ENCODE measurements around the gene AJM1.

Gene AJM1

GRCh38 chr9:136875155-136875554 is 32.9 kb downstream of the AJM1 start:
- no peak overlapping the region for H4K8ac ChIP-seq (ENCODE audit: low read length)
- no peak overlapping the region for H3K23ac ChIP-seq (ENCODE audit: low read length in 2 of 2)
- H2BK120ac ChIP-seq (ENCODE audit: low read depth, low read length) = no peak overlapping the region
- H3K4me3 ChIP-seq (ENCODE audit: insufficient read depth in 1 of 2, low read depth in 1 of 2, low read length in 2 of 2) = no peak overlapping the region
- H3K27me3 ChIP-seq (ENCODE audit: control insufficient read depth in 1 of 2, insufficient read depth in 1 of 2, low read length in 2 of 2) = peaks cover 0 to 4% of the 10 kb centered on the region in 2 experiments
- no peak overlapping the region for H2AK5ac ChIP-seq (ENCODE audit: low read length, severe bottlenecking)
- H2BK5ac ChIP-seq (ENCODE audit: low read depth, low read length, poor library complexity, severe bottlenecking) = no peak overlapping the region
- H3K4me1 ChIP-seq (ENCODE audit: control insufficient read depth, insufficient read depth, low read depth, low read length) = no peaks in the 10 kb centered on the region
- no peak overlapping the region for H3K4me2 ChIP-seq (ENCODE audit: low read length, poor library complexity, severe bottlenecking)
- H3K18ac ChIP-seq (ENCODE audit: low read depth in 1 of 2, low read length in 2 of 2) = no peak overlapping the region
- no peak overlapping the region for H3K27ac ChIP-seq (ENCODE audit: low read length, poor library complexity, severe bottlenecking)
- no peak overlapping the region for H2AFZ ChIP-seq (ENCODE audit: low read depth, low read length)
- H3K36me3 ChIP-seq (ENCODE audit: control insufficient read depth in 1 of 2, insufficient read depth in 2 of 2, low read depth in 1 of 2, low read length in 2 of 2) = no peaks in the 10 kb centered on the region
- H3K79me1 ChIP-seq (replicated peaks; ENCODE audit: low read length, poor library complexity, severe bottlenecking) = no peaks in the 10 kb centered on the region
- H4K91ac ChIP-seq (ENCODE audit: low read length) = no peak overlapping the region
- WGBS = 96% methylated on average over 6 of the region's 6 CpGs
- H3K9me3 ChIP-seq (ENCODE audit: control insufficient read depth, low read length) = no peaks in the 10 kb centered on the region
- DNase-seq = no peak
- no peak overlapping the region for H2BK12ac ChIP-seq (ENCODE audit: low read length in 2 of 2)
- H3K9ac ChIP-seq (ENCODE audit: low read length) = no peak overlapping the region
- H3K14ac ChIP-seq (ENCODE audit: low read length in 2 of 2) = no peak overlapping the region
- no peak overlapping the region for H2BK15ac ChIP-seq (ENCODE audit: low read depth, poor library complexity, severe bottlenecking)
- no peak overlapping the region for H3K4ac ChIP-seq (ENCODE audit: low read depth in 1 of 2, low read length in 2 of 2)

GRCh38 chr9:136876476-136876875 is 34.2 kb downstream of the AJM1 start:
- Histone ChIP-seq H2BK120ac (ENCODE audit: low read depth, low read length) (no peak overlapping the region), H4K8ac (ENCODE audit: low read length) (no peak overlapping the region), H3K23ac (ENCODE audit: low read length in 2 of 2) (no peak overlapping the region), H3K79me1 (replicated peaks; ENCODE audit: low read length, poor library complexity, severe bottlenecking) (no peaks in the 10 kb centered on the region), H3K27me3 (ENCODE audit: control insufficient read depth in 1 of 2, insufficient read depth in 1 of 2, low read length in 2 of 2) (peaks cover 0 to 4% of the 10 kb centered on the region in 2 experiments), H3K4me1 (ENCODE audit: control insufficient read depth, insufficient read depth, low read depth, low read length) (peaks cover 2% of the 10 kb centered on the region), H2BK12ac (ENCODE audit: low read length in 2 of 2) (no peak overlapping the region), H3K27ac (ENCODE audit: low read length, poor library complexity, severe bottlenecking) (no peak overlapping the region), H3K36me3 (ENCODE audit: control insufficient read depth in 1 of 2, insufficient read depth in 2 of 2, low read depth in 1 of 2, low read length in 2 of 2) (no peaks in the 10 kb centered on the region), H3K9me3 (ENCODE audit: control insufficient read depth, low read length) (no peaks in the 10 kb centered on the region), H3K4me3 (ENCODE audit: insufficient read depth in 1 of 2, low read depth in 1 of 2, low read length in 2 of 2) (no peak overlapping the region), H2BK15ac (ENCODE audit: low read depth, poor library complexity, severe bottlenecking) (no peak overlapping the region), H3K14ac (ENCODE audit: low read length in 2 of 2) (no peak overlapping the region), H3K18ac (ENCODE audit: low read depth in 1 of 2, low read length in 2 of 2) (no peak overlapping the region), H2AK5ac (ENCODE audit: low read length, severe bottlenecking) (no peak overlapping the region), H3K4ac (ENCODE audit: low read depth in 1 of 2, low read length in 2 of 2) (no peak overlapping the region), H4K91ac (ENCODE audit: low read length) (no peak overlapping the region), H2BK5ac (ENCODE audit: low read depth, low read length, poor library complexity, severe bottlenecking) (no peak overlapping the region), H2AFZ (ENCODE audit: low read depth, low read length) (no peak overlapping the region), H3K9ac (ENCODE audit: low read length) (no peak overlapping the region), H3K4me2 (ENCODE audit: low read length, poor library complexity, severe bottlenecking) (no peak overlapping the region)
- no peak for DNase-seq
- WGBS = 89% methylated on average over 5 of the region's 5 CpGs

GRCh38 chr9:136880651-136881050 is 38.4 kb downstream of the AJM1 start:
- H2BK12ac ChIP-seq (ENCODE audit: low read length in 2 of 2) = peak overlapping the region in 1 of 2 experiments; percentile 59
- H3K4me2 ChIP-seq (ENCODE audit: low read length, poor library complexity, severe bottlenecking) = no peak overlapping the region
- no peak overlapping the region for H3K9ac ChIP-seq (ENCODE audit: low read length)
- no peak overlapping the region for H3K27ac ChIP-seq (ENCODE audit: low read length, poor library complexity, severe bottlenecking)
- no peak overlapping the region for H2BK5ac ChIP-seq (ENCODE audit: low read depth, low read length, poor library complexity, severe bottlenecking)
- WGBS = 87% methylated on average over 11 of the region's 11 CpGs
- H3K36me3 ChIP-seq (ENCODE audit: control insufficient read depth in 1 of 2, insufficient read depth in 2 of 2, low read depth in 1 of 2, low read length in 2 of 2) = no peaks in the 10 kb centered on the region
- H3K4ac ChIP-seq (ENCODE audit: low read depth in 1 of 2, low read length in 2 of 2) = no peak overlapping the region
- peaks cover 26% of the 10 kb centered on the region for H3K4me1 ChIP-seq (ENCODE audit: control insufficient read depth, insufficient read depth, low read depth, low read length)
- H2AK5ac ChIP-seq (ENCODE audit: low read length, severe bottlenecking) = no peak overlapping the region
- no peak overlapping the region for H3K23ac ChIP-seq (ENCODE audit: low read length in 2 of 2)
- no peak overlapping the region for H2BK120ac ChIP-seq (ENCODE audit: low read depth, low read length)
- no peak overlapping the region for H3K14ac ChIP-seq (ENCODE audit: low read length in 2 of 2)
- no peak overlapping the region for H2AFZ ChIP-seq (ENCODE audit: low read depth, low read length)
- H2BK15ac ChIP-seq (ENCODE audit: low read depth, poor library complexity, severe bottlenecking) = no peak overlapping the region
- H3K18ac ChIP-seq (ENCODE audit: low read depth in 1 of 2, low read length in 2 of 2) = no peak overlapping the region
- H3K27me3 ChIP-seq (ENCODE audit: control insufficient read depth in 1 of 2, insufficient read depth in 1 of 2, low read length in 2 of 2) = peaks cover 0 to 4% of the 10 kb centered on the region in 2 experiments
- no peak overlapping the region for H3K4me3 ChIP-seq (ENCODE audit: insufficient read depth in 1 of 2, low read depth in 1 of 2, low read length in 2 of 2)
- DNase-seq = no peak
- H4K8ac ChIP-seq (ENCODE audit: low read length) = no peak overlapping the region
- peak overlapping the region; percentile 8 for H4K91ac ChIP-seq (ENCODE audit: low read length)
- no peaks in the 10 kb centered on the region for H3K9me3 ChIP-seq (ENCODE audit: control insufficient read depth, low read length)
- H3K79me1 ChIP-seq (replicated peaks; ENCODE audit: low read length, poor library complexity, severe bottlenecking) = peaks cover under 1% of the 10 kb centered on the region

GRCh38 chr9:136881691-136882108 is 39.4 kb downstream of the AJM1 start:
- Histone ChIP-seq H3K27me3 (ENCODE audit: control insufficient read depth in 1 of 2, insufficient read depth in 1 of 2, low read length in 2 of 2) (peaks cover 0 to 1% of the 10 kb centered on the region in 2 experiments), H2BK5ac (ENCODE audit: low read depth, low read length, poor library complexity, severe bottlenecking) (no peak overlapping the region), H3K36me3 (ENCODE audit: control insufficient read depth in 1 of 2, insufficient read depth in 2 of 2, low read depth in 1 of 2, low read length in 2 of 2) (no peaks in the 10 kb centered on the region), H3K9me3 (ENCODE audit: control insufficient read depth, low read length) (no peaks in the 10 kb centered on the region), H4K91ac (ENCODE audit: low read length) (peak overlapping the region; percentile 96), H2AK5ac (ENCODE audit: low read length, severe bottlenecking) (no peak overlapping the region), H2BK120ac (ENCODE audit: low read depth, low read length) (peak overlapping the region; percentile 29), H3K23ac (ENCODE audit: low read length in 2 of 2) (no peak overlapping the region), H3K14ac (ENCODE audit: low read length in 2 of 2) (peak overlapping the region in 1 of 2 experiments; percentile 96), H4K8ac (ENCODE audit: low read length) (peak overlapping the region; percentile 98), H3K79me1 (replicated peaks; ENCODE audit: low read length, poor library complexity, severe bottlenecking) (peaks cover 5% of the 10 kb centered on the region), H2AFZ (ENCODE audit: low read depth, low read length) (peak overlapping the region; percentile 60), H3K18ac (ENCODE audit: low read depth in 1 of 2, low read length in 2 of 2) (peak overlapping the region; percentile 26 to 99), H3K4me1 (ENCODE audit: control insufficient read depth, insufficient read depth, low read depth, low read length) (peaks cover 31% of the 10 kb centered on the region), H3K4ac (ENCODE audit: low read depth in 1 of 2, low read length in 2 of 2) (peak overlapping the region; percentile 16 to 94), H3K4me2 (ENCODE audit: low read length, poor library complexity, severe bottlenecking) (no peak overlapping the region), H3K4me3 (ENCODE audit: insufficient read depth in 1 of 2, low read depth in 1 of 2, low read length in 2 of 2) (peak overlapping the region in 1 of 2 experiments; percentile 74), H2BK15ac (ENCODE audit: low read depth, poor library complexity, severe bottlenecking) (no peak overlapping the region), H2BK12ac (ENCODE audit: low read length in 2 of 2) (peak overlapping the region; percentile 18 to 99), H3K27ac (ENCODE audit: low read length, poor library complexity, severe bottlenecking) (no peak overlapping the region), H3K9ac (ENCODE audit: low read length) (peak overlapping the region; percentile 79)
- WGBS = 20% methylated on average over 9 of the region's 9 CpGs
- peak; percentile 84 for DNase-seq

All from mesenchymal stem cell (in vitro differentiated cells and primary cell).